Hepatocyte (in vitro differentiated cells): ENCODE measurements around the gene HOXB3.

Experiments
- CTCF ChIP-seq: fragments of 200-600 bp; sonication (generic); IDR thresholded peaks from 2 replicates; pipeline ENCODE4 v1.5.1; 2016; ENCODE audit warnings: antibody characterized with exemption, mild to moderate bottlenecking; ENCODE audit not compliant: poor library complexity
- EZH2 ChIP-seq: fragments of 200-600 bp; sonication (generic); IDR thresholded peaks from 2 replicates; pipeline ENCODE4 v1.6.1; 2016; ENCODE audit warnings: antibody characterized with exemption, mild to moderate bottlenecking, borderline replicate concordance

DNA sequence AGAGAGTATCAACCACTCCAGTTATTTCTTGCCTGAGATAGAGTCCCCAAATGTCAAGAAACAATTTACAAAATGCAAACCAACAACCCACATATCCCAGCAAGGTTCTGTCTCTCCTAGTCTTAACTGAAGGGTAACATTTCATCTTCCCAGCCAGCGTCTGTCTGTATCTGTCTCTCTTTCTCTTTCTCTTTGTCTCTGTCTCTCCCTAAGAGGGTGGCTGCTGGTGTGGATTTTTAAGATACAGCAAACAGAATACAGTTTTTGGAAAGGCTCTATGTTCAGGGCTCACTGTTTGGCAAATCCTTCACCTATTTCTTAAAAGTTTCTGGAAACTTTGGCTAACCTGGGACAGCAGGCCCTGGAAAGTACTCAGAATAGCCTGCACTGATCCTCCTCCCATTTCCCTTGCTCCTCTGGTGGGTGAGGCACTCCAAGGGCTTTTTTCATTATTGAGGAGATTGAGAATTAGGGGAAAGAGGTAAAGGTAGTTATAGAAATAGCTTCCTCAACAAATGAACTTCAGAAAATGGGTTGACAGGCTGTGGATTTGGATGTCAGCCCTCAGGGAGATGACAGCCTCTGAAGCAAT lies 18.1 kb downstream of the HOXB3 start:
- no peak for TF ChIP-seq EZH2
- no peak for TF ChIP-seq CTCF
